ENCODE data around the gene DIPK2A.

- no peak for TF ChIP-seq EZH2phosphoT487 (IDR thresholded peaks at IDR 0.05; ENCODE audit: low read length)
- no peak for TF ChIP-seq CTCF (IDR thresholded peaks at IDR 0.05; ENCODE audit: low read length)
- TF ChIP-seq EZH2 (optimal IDR thresholded peaks at IDR 0.05; ENCODE audit: low read depth, low read length): no peak
Observed at GRCh38 chr3:143950810-143951209, 20.8 kb upstream of the DIPK2A start.
